Measurements from ENCODE around the gene ANK2.

The ANK2 gene

DNA sequence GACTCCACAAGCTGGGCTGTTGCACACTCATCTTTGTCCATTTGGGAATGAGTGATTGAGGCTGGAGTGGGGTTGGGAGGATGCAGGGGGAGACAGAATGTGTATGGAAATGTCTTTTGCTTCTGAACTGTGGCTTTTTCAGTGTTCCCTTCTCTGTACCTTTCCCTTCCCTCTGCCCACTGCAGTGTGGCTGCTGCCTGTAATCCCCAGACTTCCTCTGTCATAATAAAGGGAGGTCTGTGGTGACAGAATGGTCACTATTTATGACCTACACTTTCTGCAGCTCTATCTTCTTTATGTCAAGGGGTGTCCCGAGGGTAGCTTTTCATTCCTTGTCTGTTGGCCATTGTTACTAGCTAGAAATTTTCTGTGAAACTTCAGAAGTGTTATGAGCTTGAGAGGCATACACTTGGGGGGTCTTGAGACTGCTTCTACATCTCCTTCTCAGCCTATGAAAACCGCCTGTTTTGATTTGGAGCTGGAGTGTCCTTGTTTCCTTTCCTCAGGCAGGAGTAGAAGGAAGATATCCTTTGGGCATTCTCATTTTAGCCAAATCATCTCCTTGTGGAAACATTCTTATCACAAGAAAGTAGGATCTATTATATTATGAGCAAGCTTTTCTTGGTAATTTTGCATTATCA, 63.0 kb downstream of the ANK2 start:
- Histone ChIP-seq H3K9ac (ENCODE audit: low read length) (no peak overlapping the region), H3K27ac (ENCODE audit: low read depth, low read length) (no peak overlapping the region), H3K27me3 (ENCODE audit: control insufficient read depth, insufficient read depth, low read length) (no peaks in the 10 kb centered on the region), H3K4me1 (ENCODE audit: control insufficient read depth, insufficient read depth, low read length) (no peaks in the 10 kb centered on the region), H3K36me3 (ENCODE audit: control insufficient read depth, insufficient read depth, low read length) (no peaks in the 10 kb centered on the region), H3K4me3 (ENCODE audit: low read length) (no peak overlapping the region)

GRCh38 chr4:113113151-113113550, 63.7 kb downstream of the ANK2 start:
- Histone ChIP-seq H3K4me1 (ENCODE audit: control insufficient read depth, insufficient read depth, low read length) (no peaks in the 10 kb centered on the region), H3K27ac (ENCODE audit: low read depth, low read length) (no peak overlapping the region), H3K9ac (ENCODE audit: low read length) (no peak overlapping the region), H3K36me3 (ENCODE audit: control insufficient read depth, insufficient read depth, low read length) (no peaks in the 10 kb centered on the region), H3K4me3 (ENCODE audit: low read length) (no peak overlapping the region), H3K27me3 (ENCODE audit: control insufficient read depth, insufficient read depth, low read length) (no peaks in the 10 kb centered on the region)

DNA sequence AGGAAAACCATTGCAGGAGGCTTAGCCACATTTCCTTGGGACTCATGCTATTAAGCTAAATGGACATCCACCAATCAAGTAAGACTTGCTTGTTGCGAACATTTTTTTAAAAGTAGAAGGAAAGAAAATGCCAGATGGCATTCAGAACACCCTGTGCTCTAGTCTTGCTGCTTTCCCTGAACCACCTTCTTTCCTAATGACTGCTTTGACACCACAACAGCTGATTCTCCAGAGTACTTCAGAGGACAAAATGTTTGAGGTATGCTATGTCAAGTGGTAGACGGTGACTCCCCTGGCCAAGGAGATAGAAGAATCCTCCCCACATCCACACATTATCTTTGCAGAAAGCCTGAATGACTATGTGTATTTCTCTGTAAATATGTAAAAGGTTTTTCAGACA, 65.4 kb downstream of the ANK2 start:
- H3K4me3 ChIP-seq (ENCODE audit: low read length), result no peak overlapping the region
- H3K36me3 ChIP-seq (ENCODE audit: control insufficient read depth, insufficient read depth, low read length), result no peaks in the 10 kb centered on the region
- no peaks in the 10 kb centered on the region for H3K4me1 ChIP-seq (ENCODE audit: control insufficient read depth, insufficient read depth, low read length)
- H3K27me3 ChIP-seq (ENCODE audit: control insufficient read depth, insufficient read depth, low read length), result no peaks in the 10 kb centered on the region
- H3K27ac ChIP-seq (ENCODE audit: low read depth, low read length), result no peak overlapping the region
- H3K9ac ChIP-seq (ENCODE audit: low read length), result no peak overlapping the region

GRCh38 chr4:113116414-113117357, 67.2 kb downstream of the ANK2 start:
- no peak overlapping the region for H3K27ac ChIP-seq (ENCODE audit: low read depth, low read length)
- no peaks in the 10 kb centered on the region for H3K36me3 ChIP-seq (ENCODE audit: control insufficient read depth, insufficient read depth, low read length)
- no peak overlapping the region for H3K4me3 ChIP-seq (ENCODE audit: low read length)
- H3K4me1 ChIP-seq (ENCODE audit: control insufficient read depth, insufficient read depth, low read length), result no peaks in the 10 kb centered on the region
- no peak overlapping the region for H3K9ac ChIP-seq (ENCODE audit: low read length)
- H3K27me3 ChIP-seq (ENCODE audit: control insufficient read depth, insufficient read depth, low read length), result no peaks in the 10 kb centered on the region

DNA sequence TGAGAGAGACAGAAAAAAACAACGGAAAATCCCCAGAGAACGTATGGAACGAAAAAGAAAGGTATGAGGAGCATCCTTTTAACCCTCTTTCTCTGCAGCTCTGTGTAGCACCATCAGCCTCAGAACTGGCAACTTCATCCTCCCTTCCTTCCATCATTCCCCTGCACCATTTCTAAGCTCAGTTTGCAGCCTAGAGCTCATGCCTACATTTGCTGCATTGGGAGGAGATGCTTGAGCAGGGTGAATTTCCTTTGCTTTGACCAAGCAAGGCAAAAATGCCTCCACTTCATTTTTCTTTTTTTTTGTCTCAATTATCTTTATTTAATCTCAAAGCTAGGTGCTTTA, 67.9 kb downstream of the ANK2 start:
- H3K4me3 ChIP-seq (ENCODE audit: low read length), result no peak overlapping the region
- H3K4me1 ChIP-seq (ENCODE audit: control insufficient read depth, insufficient read depth, low read length), result no peaks in the 10 kb centered on the region
- H3K27me3 ChIP-seq (ENCODE audit: control insufficient read depth, insufficient read depth, low read length), result no peaks in the 10 kb centered on the region
- H3K27ac ChIP-seq (ENCODE audit: low read depth, low read length), result no peak overlapping the region
- no peaks in the 10 kb centered on the region for H3K36me3 ChIP-seq (ENCODE audit: control insufficient read depth, insufficient read depth, low read length)
- H3K9ac ChIP-seq (ENCODE audit: low read length), result no peak overlapping the region

DNA sequence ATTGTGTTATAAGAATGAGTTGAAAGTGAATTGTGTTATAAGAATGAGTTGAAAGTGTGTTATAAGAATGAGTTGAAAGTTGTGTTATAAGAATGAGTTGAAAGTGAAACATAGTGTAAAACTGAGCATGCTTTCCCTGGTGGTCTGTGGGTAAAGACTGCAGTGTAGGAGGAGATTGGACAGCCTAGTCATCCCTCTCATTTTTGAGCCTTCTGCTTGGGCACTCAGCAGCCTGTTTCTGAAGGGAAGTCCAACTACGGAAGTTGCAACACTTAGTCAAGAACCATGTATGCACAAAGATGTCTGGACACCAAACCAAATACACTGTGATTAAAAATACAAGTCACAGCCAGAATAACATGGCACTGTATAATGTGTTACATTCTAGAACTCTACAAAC, 72.6 kb downstream of the ANK2 start:
- H3K27me3 ChIP-seq (ENCODE audit: control insufficient read depth, insufficient read depth, low read length), result no peaks in the 10 kb centered on the region
- no peak overlapping the region for H3K27ac ChIP-seq (ENCODE audit: low read depth, low read length)
- H3K4me1 ChIP-seq (ENCODE audit: control insufficient read depth, insufficient read depth, low read length), result no peaks in the 10 kb centered on the region
- no peak overlapping the region for H3K4me3 ChIP-seq (ENCODE audit: low read length)
- no peak overlapping the region for H3K9ac ChIP-seq (ENCODE audit: low read length)
- H3K36me3 ChIP-seq (ENCODE audit: control insufficient read depth, insufficient read depth, low read length), result no peaks in the 10 kb centered on the region

DNA sequence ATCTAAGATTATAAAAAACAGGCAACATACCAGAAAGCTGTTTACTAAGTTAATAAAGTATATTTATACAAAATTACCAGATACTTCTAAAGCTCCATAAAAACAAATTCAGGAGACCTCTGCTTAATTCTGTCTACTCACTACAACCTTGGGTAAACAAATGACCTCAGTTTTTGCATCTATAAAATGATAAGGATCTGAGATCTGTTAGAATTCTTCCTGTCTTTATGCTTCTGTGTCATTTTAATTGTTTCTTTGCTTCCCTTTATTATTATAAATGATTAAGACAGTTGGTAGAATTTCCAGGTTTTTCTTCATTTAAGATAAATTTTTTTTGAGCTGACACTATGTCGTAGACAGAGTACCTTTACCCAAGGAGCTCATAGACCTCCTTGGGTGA, 76.0 kb downstream of the ANK2 start:
- no peaks in the 10 kb centered on the region for H3K36me3 ChIP-seq (ENCODE audit: control insufficient read depth, insufficient read depth, low read length)
- H3K27me3 ChIP-seq (ENCODE audit: control insufficient read depth, insufficient read depth, low read length), result no peaks in the 10 kb centered on the region
- no peaks in the 10 kb centered on the region for H3K4me1 ChIP-seq (ENCODE audit: control insufficient read depth, insufficient read depth, low read length)
- H3K27ac ChIP-seq (ENCODE audit: low read depth, low read length), result no peak overlapping the region
- H3K4me3 ChIP-seq (ENCODE audit: low read length), result no peak overlapping the region
- H3K9ac ChIP-seq (ENCODE audit: low read length), result no peak overlapping the region

GRCh38 chr4:113131136-113131535, 81.7 kb downstream of the ANK2 start:
- Histone ChIP-seq H3K9ac (ENCODE audit: low read length) (no peak overlapping the region), H3K4me3 (ENCODE audit: low read length) (no peak overlapping the region), H3K27ac (ENCODE audit: low read depth, low read length) (no peak overlapping the region)

GRCh38 chr4:113131621-113132020, 82.2 kb downstream of the ANK2 start:
- Histone ChIP-seq H3K27me3 (ENCODE audit: control insufficient read depth, insufficient read depth, low read length) (no peaks in the 10 kb centered on the region), H3K4me3 (ENCODE audit: low read length) (no peak overlapping the region), H3K9ac (ENCODE audit: low read length) (no peak overlapping the region), H3K36me3 (ENCODE audit: control insufficient read depth, insufficient read depth, low read length) (no peaks in the 10 kb centered on the region), H3K27ac (ENCODE audit: low read depth, low read length) (no peak overlapping the region), H3K4me1 (ENCODE audit: control insufficient read depth, insufficient read depth, low read length) (no peaks in the 10 kb centered on the region)

More at GRCh38 chr4:113131136-113131535, 81.7 kb downstream of the ANK2 start:
- Histone ChIP-seq H3K27me3 (ENCODE audit: control insufficient read depth, insufficient read depth, low read length) (no peaks in the 10 kb centered on the region), H3K36me3 (ENCODE audit: control insufficient read depth, insufficient read depth, low read length) (no peaks in the 10 kb centered on the region), H3K4me1 (ENCODE audit: control insufficient read depth, insufficient read depth, low read length) (no peaks in the 10 kb centered on the region)

DNA sequence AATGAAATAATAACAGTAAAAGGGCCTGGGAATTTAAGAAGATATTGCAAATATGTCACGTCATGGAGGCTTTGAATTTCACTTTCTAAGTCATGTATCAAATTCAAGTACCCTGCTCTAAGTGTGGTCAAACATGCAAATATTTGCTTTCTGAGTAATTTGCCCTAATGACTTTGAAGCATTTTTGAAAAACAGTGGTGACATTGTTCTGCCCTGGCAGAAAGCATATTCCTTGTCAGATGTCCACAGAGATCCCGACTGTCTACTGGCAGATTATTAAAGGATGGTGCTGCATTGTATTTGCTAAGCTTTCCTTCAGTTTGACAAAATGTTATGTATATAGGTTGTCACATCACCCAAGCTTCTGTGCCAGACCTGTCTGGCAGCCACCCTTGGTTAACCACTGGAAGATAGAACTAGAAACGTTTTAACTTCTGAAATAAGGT, 92.5 kb downstream of the ANK2 start:
- H3K36me3 ChIP-seq (ENCODE audit: control insufficient read depth, insufficient read depth, low read length), result no peaks in the 10 kb centered on the region
- no peak overlapping the region for H3K27ac ChIP-seq (ENCODE audit: low read depth, low read length)
- no peak overlapping the region for H3K4me3 ChIP-seq (ENCODE audit: low read length)
- no peaks in the 10 kb centered on the region for H3K27me3 ChIP-seq (ENCODE audit: control insufficient read depth, insufficient read depth, low read length)
- H3K4me1 ChIP-seq (ENCODE audit: control insufficient read depth, insufficient read depth, low read length), result peaks cover 4% of the 10 kb centered on the region
- H3K9ac ChIP-seq (ENCODE audit: low read length), result no peak overlapping the region

GRCh38 chr4:113142351-113142750, 92.9 kb downstream of the ANK2 start:
- no peak overlapping the region for H3K27ac ChIP-seq (ENCODE audit: low read depth, low read length)
- no peak overlapping the region for H3K4me3 ChIP-seq (ENCODE audit: low read length)
- H3K27me3 ChIP-seq (ENCODE audit: control insufficient read depth, insufficient read depth, low read length), result no peaks in the 10 kb centered on the region

DNA sequence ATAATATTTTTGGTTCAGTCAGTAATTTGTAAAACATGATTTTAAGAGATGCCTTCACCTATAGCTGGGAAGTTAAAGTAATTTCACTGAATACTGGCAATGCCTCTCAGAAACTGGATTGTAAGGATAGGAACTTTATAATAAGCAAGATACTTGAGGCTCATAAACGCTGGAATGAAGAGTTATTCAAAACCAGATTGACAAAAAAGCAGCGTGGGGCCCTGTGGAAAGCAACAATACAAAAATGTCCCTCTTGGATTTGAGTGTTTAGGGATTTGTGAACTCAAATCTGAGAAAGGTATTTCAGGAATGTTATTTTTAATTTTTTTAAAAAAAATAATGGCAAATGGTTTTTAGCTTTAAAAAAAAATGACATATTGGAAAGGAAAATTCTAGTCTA, 94.6 kb downstream of the ANK2 start:
- no peaks in the 10 kb centered on the region for H3K27me3 ChIP-seq (ENCODE audit: control insufficient read depth, insufficient read depth, low read length)
- H3K9ac ChIP-seq (ENCODE audit: low read length), result no peak overlapping the region
- no peak overlapping the region for H3K27ac ChIP-seq (ENCODE audit: low read depth, low read length)
- peaks cover 4% of the 10 kb centered on the region for H3K4me1 ChIP-seq (ENCODE audit: control insufficient read depth, insufficient read depth, low read length)
- H3K36me3 ChIP-seq (ENCODE audit: control insufficient read depth, insufficient read depth, low read length), result no peaks in the 10 kb centered on the region
- H3K4me3 ChIP-seq (ENCODE audit: low read length), result no peak overlapping the region

More at GRCh38 chr4:113142351-113142750, 92.9 kb downstream of the ANK2 start:
- peaks cover 4% of the 10 kb centered on the region for H3K4me1 ChIP-seq (ENCODE audit: control insufficient read depth, insufficient read depth, low read length)
- H3K9ac ChIP-seq (ENCODE audit: low read length), result no peak overlapping the region
- H3K36me3 ChIP-seq (ENCODE audit: control insufficient read depth, insufficient read depth, low read length), result no peaks in the 10 kb centered on the region

GRCh38 chr4:113145147-113145518, 95.7 kb downstream of the ANK2 start:
- H3K9ac ChIP-seq (ENCODE audit: low read length), result no peak overlapping the region
- H3K27me3 ChIP-seq (ENCODE audit: control insufficient read depth, insufficient read depth, low read length), result no peaks in the 10 kb centered on the region
- no peaks in the 10 kb centered on the region for H3K36me3 ChIP-seq (ENCODE audit: control insufficient read depth, insufficient read depth, low read length)
- no peak overlapping the region for H3K27ac ChIP-seq (ENCODE audit: low read depth, low read length)
- peaks cover 4% of the 10 kb centered on the region for H3K4me1 ChIP-seq (ENCODE audit: control insufficient read depth, insufficient read depth, low read length)
- no peak overlapping the region for H3K4me3 ChIP-seq (ENCODE audit: low read length)

All from rectal smooth muscle tissue (tissue), 1 donor.